ENCODE data around the gene TBC1D22A. TPM values are rescaled to one million over a fixed set of nuclear protein-coding genes. Genes with fewer than 3 reads are reported as not detected.

Gene TBC1D22A
- total RNA-seq, 4 donors from 2014 or later, result 18.8 to 25.2 (median 23.1) TPM

DNA sequence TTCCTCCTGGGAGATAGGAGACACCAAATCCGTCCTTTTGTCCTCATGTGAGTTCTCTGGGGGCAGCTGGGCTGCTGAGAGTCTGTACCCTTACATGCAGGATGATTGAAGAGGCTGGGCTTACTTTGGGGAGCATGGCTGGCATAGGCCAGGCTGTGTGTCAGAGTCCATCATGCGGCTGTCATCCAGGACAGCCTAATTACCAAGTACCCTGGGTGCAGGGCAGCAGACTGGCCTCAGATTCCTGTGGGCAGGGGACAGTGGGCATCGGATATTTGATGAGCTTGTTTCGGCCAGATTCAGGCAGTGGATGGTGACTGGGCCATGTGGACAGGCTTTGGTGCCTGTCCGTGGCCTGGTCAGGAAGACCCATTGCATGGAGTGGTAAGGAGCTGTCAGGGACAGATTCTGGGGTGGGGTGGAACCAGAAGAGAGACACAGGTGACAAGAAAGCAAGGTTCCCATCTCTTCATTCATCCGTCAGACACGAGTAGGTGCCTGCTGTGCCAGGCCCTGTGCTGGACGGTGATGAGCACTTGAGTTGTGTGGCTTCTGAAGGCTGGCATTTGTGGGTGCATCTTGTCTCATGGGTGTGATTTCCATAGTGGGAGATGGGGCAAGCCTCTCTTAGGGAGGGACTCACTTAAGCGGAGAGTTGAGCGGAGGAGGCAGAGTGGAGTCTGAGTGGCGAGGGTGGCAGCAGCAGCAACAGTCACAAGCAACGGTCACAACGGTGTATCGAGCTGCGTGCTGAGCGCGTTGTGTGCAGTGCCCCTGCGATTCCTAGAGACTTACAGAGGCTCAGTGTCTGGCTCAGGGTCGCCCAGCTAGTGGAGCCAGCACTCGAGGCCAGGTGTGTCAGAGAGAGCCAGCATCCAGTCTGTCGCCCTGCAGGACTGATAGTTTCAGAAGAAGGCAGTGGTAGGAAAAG lies 48.7 kb downstream of the TBC1D22A start:
- intact Hi-C loops (cut with DNase I; ENCODE audit: low total_unique reads) (no loop called here), in situ Hi-C loops (cut with MboI; ENCODE audit: low sequenced_read_pairs in 4 of 4) (no loop called here)
- no peaks in the 10 kb centered on the region for H3K36me3 ChIP-seq
- TF ChIP-seq POLR2A (IDR thresholded peaks at IDR 0.05), result no peak
- TF ChIP-seq, protein P1, sequence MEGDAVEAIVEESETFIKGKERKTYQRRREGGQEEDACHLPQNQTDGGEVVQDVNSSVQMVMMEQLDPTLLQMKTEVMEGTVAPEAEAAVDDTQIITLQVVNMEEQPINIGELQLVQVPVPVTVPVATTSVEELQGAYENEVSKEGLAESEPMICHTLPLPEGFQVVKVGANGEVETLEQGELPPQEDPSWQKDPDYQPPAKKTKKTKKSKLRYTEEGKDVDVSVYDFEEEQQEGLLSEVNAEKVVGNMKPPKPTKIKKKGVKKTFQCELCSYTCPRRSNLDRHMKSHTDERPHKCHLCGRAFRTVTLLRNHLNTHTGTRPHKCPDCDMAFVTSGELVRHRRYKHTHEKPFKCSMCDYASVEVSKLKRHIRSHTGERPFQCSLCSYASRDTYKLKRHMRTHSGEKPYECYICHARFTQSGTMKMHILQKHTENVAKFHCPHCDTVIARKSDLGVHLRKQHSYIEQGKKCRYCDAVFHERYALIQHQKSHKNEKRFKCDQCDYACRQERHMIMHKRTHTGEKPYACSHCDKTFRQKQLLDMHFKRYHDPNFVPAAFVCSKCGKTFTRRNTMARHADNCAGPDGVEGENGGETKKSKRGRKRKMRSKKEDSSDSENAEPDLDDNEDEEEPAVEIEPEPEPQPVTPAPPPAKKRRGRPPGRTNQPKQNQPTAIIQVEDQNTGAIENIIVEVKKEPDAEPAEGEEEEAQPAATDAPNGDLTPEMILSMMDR (IDR thresholded peaks at IDR 0.05 in 4 of 5, conservative IDR thresholded peaks at IDR 0.05 in 1 of 5), result no peak
- ATAC-seq, result no peak
- no peaks in the 10 kb centered on the region for H3K27me3 ChIP-seq
- no peak overlapping the region for H3K27ac ChIP-seq
- H3K9me3 ChIP-seq, result no peaks in the 10 kb centered on the region
- no peak overlapping the region for H3K4me3 ChIP-seq
- no peaks in the 10 kb centered on the region for H3K4me1 ChIP-seq
- DNase-seq, result no peak

DNA sequence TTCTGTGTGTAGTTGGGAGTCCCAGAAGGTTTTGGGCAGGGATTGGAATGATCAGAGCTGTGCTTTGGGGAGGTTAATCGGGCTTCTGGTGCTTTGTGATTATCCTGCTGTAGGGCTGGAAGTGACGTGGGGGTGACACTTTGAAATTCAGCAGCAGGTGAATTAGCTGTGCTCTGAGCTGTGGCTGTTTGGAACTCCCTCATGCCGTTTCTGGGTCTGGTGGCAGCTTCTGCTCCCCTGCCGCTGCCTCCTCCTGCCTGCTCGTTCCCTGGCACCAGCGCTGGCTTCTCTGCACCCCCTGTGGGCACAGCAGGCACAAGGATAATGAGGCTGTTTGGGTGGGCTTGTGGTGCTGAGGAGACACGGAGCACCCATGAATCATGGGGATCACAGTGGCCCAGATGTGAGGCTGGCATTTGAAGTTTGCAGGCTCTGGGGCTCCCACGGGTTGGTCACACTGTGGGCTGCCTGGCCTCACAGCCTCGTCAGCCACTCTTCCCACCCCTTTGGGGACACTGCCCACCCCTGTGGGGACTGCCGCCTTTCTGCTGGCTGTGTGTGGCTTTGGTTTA lies 49.7 kb downstream of the TBC1D22A start:
- Histone ChIP-seq H3K36me3 (no peaks in the 10 kb centered on the region), H3K4me1 (no peaks in the 10 kb centered on the region), H3K9me3 (no peaks in the 10 kb centered on the region), H3K27ac (no peak overlapping the region), H3K27me3 (no peaks in the 10 kb centered on the region), H3K4me3 (no peak overlapping the region)
- intact Hi-C loops (cut with DNase I; ENCODE audit: low total_unique reads), result no loop called here
- TF ChIP-seq, protein P1 (IDR thresholded peaks at IDR 0.05 in 4 of 5, conservative IDR thresholded peaks at IDR 0.05 in 1 of 5), result no peak
- no peak for TF ChIP-seq POLR2A (IDR thresholded peaks at IDR 0.05)
- in situ Hi-C loops (cut with MboI; ENCODE audit: low sequenced_read_pairs in 4 of 4), result no loop called here
- no peak for ATAC-seq
- no peak for DNase-seq

DNA sequence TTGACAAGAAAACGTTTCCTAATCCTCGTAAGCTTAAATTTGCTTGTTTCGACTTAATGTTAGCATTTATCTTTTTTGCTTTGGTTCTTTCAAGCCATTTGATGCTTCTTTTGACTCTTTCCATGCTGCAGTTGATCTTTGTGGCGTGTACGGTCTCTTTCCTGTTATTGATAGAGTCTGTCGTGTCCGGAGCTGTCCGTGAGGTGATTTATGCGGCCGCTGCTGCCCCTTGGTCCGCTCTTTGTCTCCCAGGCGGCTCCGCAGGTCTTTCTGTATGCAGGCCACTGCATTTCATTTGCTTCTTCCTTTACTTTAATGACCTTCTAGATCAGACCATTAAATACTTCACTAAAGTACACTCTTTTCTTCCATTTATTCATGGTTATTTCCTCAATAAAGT lies 50.3 kb downstream of the TBC1D22A start:
- Histone ChIP-seq H3K4me3 (no peak overlapping the region), H3K27ac (no peak overlapping the region), H3K9me3 (no peaks in the 10 kb centered on the region), H3K36me3 (no peaks in the 10 kb centered on the region), H3K4me1 (no peaks in the 10 kb centered on the region), H3K27me3 (no peaks in the 10 kb centered on the region)
- ATAC-seq (no peak), DNase-seq (no peak)
- intact Hi-C loops (cut with DNase I; ENCODE audit: low total_unique reads), result no loop called here
- in situ Hi-C loops (cut with MboI; ENCODE audit: low sequenced_read_pairs in 4 of 4), result no loop called here
- TF ChIP-seq, protein P1 (IDR thresholded peaks at IDR 0.05 in 4 of 5, conservative IDR thresholded peaks at IDR 0.05 in 1 of 5), result no peak
- no peak for TF ChIP-seq POLR2A (IDR thresholded peaks at IDR 0.05)

DNA sequence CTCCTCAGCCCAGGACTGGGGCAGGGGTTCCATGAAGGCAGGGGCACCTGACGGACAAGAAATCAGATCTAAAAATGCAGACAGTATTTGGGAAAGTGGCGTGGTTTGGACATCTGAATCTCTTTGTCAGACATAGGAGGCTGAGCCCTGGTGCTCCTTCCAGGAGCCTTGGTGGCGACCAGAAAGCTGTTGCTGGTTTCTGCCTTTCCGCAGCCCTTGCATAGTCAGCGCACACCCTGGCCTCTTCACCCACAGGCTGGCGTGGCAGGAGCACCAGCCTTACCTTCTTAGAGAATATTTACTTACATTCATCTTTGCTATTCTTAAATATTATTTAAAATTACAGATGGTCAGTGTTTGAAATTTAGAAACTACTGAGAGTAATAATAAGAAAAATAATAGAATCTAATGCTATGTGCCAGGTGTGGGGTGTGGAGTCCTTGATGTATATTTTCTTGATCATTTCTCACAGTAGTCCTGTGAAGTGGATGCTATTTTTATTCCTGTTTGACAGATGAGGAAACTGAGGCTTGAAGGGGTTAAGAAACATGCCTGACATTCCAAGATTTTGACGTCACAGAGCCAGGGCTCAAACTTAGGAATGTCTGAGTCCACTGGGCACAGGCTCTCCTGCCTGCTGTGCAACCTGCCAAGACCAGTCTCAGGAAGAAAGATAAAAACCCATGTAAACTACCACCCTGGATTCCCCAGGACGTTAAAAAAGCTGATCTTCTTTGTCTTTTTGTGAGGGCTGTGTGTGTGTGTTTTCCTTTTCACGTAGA lies 51.6 kb downstream of the TBC1D22A start:
- no peak overlapping the region for H3K27ac ChIP-seq

More for the DNA sequence above, 51.6 kb downstream of the TBC1D22A start:
- H3K4me1 ChIP-seq, result no peaks in the 10 kb centered on the region
- DNase-seq (no peak), ATAC-seq (no peak)
- in situ Hi-C loops (cut with MboI; ENCODE audit: low sequenced_read_pairs in 4 of 4), result no loop called here
- no peaks in the 10 kb centered on the region for H3K27me3 ChIP-seq
- TF ChIP-seq, protein P1 (IDR thresholded peaks at IDR 0.05 in 4 of 5, conservative IDR thresholded peaks at IDR 0.05 in 1 of 5), result no peak
- no peak for TF ChIP-seq POLR2A (IDR thresholded peaks at IDR 0.05)
- intact Hi-C loops (cut with DNase I; ENCODE audit: low total_unique reads), result no loop called here
- no peaks in the 10 kb centered on the region for H3K9me3 ChIP-seq
- H3K36me3 ChIP-seq, result no peaks in the 10 kb centered on the region
- no peak overlapping the region for H3K4me3 ChIP-seq

Measured in gastrocnemius medialis (tissue), 4 donors.